OCI-LY7 (cell line): ENCODE results near the gene TNS1. TPM values are rescaled to one million over a fixed set of nuclear protein-coding genes. Genes with fewer than 3 reads are reported as not detected.

Source experiments
- BruUV-seq: library from RNA; stranded (reverse); fragments of 400-500 nt; replicated peaks from 2 replicates; lab custom pipeline; 2021; lab: Mats Ljungman, UMichigan
- CTCF ChIA-PET: fragments of 300-600 bp; sonication (Branson Sonifier 250); formaldehyde crosslinking; loops from one replicate; lab custom pipeline; 2022; ENCODE audit warnings: antibody characterized with exemption; ENCODE audit not compliant: unreplicated experiment; lab: Charles Lee
- POLR2A ChIA-PET: fragments of 300-600 bp; sonication (Branson Sonifier 250); formaldehyde crosslinking; loops from one replicate; lab custom pipeline; 2022; ENCODE audit warnings: antibody characterized with exemption; lab: Charles Lee
- DNase-seq: peaks from one replicate; pipeline ENCODE4 v3.0.0-alpha.2; 2015; ENCODE audit warnings: low spot score
- H2AFZ ChIP-seq: fragments of 200-600 bp; sonication (generic), shearing (Covaris generic); 2 replicates; pipeline ENCODE4 v1.6.1; 2014; ENCODE audit warnings: mild to moderate bottlenecking, antibody characterized with exemption, low read length, moderate library complexity
- H3K27ac ChIP-seq: fragments of 200-600 bp; sonication (generic); 2 replicates; pipeline ENCODE4 v1.5.1; 2014; ENCODE audit warnings: mixed run types, low read depth, mild to moderate bottlenecking, moderate library complexity, low read length, inconsistent platforms; ENCODE audit not compliant: poor library complexity, severe bottlenecking
- H3K36me3 ChIP-seq: fragments of 200-600 bp; sonication (generic); 2 replicates; pipeline ENCODE4 v1.6.1; 2014; ENCODE audit warnings: mild to moderate bottlenecking, antibody characterized with exemption, low read length, moderate library complexity, mixed read lengths; ENCODE audit not compliant: insufficient read depth
- H3K4me1 ChIP-seq: fragments of 200-600 bp; sonication (generic); 2 replicates; pipeline ENCODE4 v1.5.1; 2014; ENCODE audit warnings: mild to moderate bottlenecking, low read length; ENCODE audit not compliant: insufficient read depth, poor library complexity, severe bottlenecking
- H3K4me2 ChIP-seq: fragments of 200-600 bp; sonication (generic); 2 replicates; pipeline ENCODE4 v1.6.1; 2014; ENCODE audit warnings: mild to moderate bottlenecking, low read length
- H3K4me3 ChIP-seq: fragments of 200-600 bp; sonication (generic); 2 replicates; pipeline ENCODE4 v1.5.1; 2014; ENCODE audit warnings: mild to moderate bottlenecking, low read depth, low read length; ENCODE audit not compliant: poor library complexity, severe bottlenecking
- H3K79me2 ChIP-seq: fragments of 200-600 bp; sonication (generic); 2 replicates; pipeline ENCODE4 v1.6.1; 2016; ENCODE audit warnings: low read depth, mild to moderate bottlenecking, low read length, moderate library complexity, mixed read lengths; ENCODE audit not compliant: insufficient read depth
- H3K9me2 ChIP-seq: fragments of 200-600 bp; sonication (generic); 2 replicates; pipeline ENCODE4 v1.6.1; 2016; ENCODE audit warnings: mild to moderate bottlenecking, low read length, mixed read lengths; ENCODE audit not compliant: insufficient read depth
- H3K9me3 ChIP-seq: fragments of 200-600 bp; sonication (generic); 2 replicates; pipeline ENCODE4 v1.6.1; 2014; ENCODE audit warnings: mild to moderate bottlenecking, mixed run types, low read length, mixed read lengths
- H4K20me1 ChIP-seq: fragments of 200-600 bp; sonication (generic); 2 replicates; pipeline ENCODE4 v1.6.1; 2014; ENCODE audit warnings: mild to moderate bottlenecking, antibody characterized with exemption, low read length, moderate library complexity, mixed read lengths; ENCODE audit not compliant: insufficient read depth
- EZH2phosphoT487 ChIP-seq: fragments of 200-600 bp; sonication (generic); IDR thresholded peaks from 2 replicates; pipeline ENCODE4 v1.6.1; 2018; ENCODE audit warnings: low read depth, borderline replicate concordance, mild to moderate bottlenecking, mixed run types, antibody characterized with exemption, low read length, moderate library complexity, mixed read lengths
- intact Hi-C: fragments of 100-400 bp; cut with micrococcal nuclease; formaldehyde crosslinking; loops from one replicate; pipeline ENCODE4 v1.10.0; 2022; ENCODE audit not compliant: unreplicated experiment
- total RNA-seq, 2 experiments: library from RNA; depleted of rRNA in 1 of 2; stranded (reverse); fragments of >200 nt in 1 of 2; shearing (Covaris generic) in 1 of 2; gene quantifications; 2 replicates each; pipeline ENCODE4 v1.2.3, GENCODE V29; 2014 to 2022
- TF ChIP-seq, protein P1 (sequence below): fragments of 200-600 bp; sonication (generic); conservative IDR thresholded peaks from 2 replicates; pipeline ENCODE4 v1.5.1; 2014; ENCODE audit warnings: mild to moderate bottlenecking, antibody characterized with exemption, low read length, moderate library complexity, mixed read lengths

TNS1 gene
- total RNA-seq, 2 experiments from 2014 or later, result not detected

GRCh38 chr2:217880287-217880889, 122.4 kb downstream of the TNS1 start:
- Histone ChIP-seq H3K9me3 (no peaks in the 10 kb centered on the region), H3K27ac (no peak overlapping the region), H3K4me2 (no peak overlapping the region), H2AFZ (no peak overlapping the region), H3K9me2 (no peaks in the 10 kb centered on the region), H4K20me1 (no peaks in the 10 kb centered on the region), H3K36me3 (no peaks in the 10 kb centered on the region), H3K4me1 (no peaks in the 10 kb centered on the region), H3K79me2 (no peaks in the 10 kb centered on the region), H3K4me3 (no peak overlapping the region)
- ChIA-PET POLR2A (interaction anchor here (1.1 kb wide), 1 partner anchor 101 kb away, joined by 3 read pairs; no protein-coding TSS in a partner anchor), CTCF (interaction anchor here (1.0 kb wide), 1 partner anchor 37 kb away, joined by 3 read pairs; no protein-coding TSS in a partner anchor)
- BruUV-seq, result no TSS peak
- no peak for DNase-seq
- TF ChIP-seq, protein P1, sequence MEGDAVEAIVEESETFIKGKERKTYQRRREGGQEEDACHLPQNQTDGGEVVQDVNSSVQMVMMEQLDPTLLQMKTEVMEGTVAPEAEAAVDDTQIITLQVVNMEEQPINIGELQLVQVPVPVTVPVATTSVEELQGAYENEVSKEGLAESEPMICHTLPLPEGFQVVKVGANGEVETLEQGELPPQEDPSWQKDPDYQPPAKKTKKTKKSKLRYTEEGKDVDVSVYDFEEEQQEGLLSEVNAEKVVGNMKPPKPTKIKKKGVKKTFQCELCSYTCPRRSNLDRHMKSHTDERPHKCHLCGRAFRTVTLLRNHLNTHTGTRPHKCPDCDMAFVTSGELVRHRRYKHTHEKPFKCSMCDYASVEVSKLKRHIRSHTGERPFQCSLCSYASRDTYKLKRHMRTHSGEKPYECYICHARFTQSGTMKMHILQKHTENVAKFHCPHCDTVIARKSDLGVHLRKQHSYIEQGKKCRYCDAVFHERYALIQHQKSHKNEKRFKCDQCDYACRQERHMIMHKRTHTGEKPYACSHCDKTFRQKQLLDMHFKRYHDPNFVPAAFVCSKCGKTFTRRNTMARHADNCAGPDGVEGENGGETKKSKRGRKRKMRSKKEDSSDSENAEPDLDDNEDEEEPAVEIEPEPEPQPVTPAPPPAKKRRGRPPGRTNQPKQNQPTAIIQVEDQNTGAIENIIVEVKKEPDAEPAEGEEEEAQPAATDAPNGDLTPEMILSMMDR, result no peak
- no peak for TF ChIP-seq EZH2phosphoT487
- intact Hi-C loops, result no loop called here

DNA sequence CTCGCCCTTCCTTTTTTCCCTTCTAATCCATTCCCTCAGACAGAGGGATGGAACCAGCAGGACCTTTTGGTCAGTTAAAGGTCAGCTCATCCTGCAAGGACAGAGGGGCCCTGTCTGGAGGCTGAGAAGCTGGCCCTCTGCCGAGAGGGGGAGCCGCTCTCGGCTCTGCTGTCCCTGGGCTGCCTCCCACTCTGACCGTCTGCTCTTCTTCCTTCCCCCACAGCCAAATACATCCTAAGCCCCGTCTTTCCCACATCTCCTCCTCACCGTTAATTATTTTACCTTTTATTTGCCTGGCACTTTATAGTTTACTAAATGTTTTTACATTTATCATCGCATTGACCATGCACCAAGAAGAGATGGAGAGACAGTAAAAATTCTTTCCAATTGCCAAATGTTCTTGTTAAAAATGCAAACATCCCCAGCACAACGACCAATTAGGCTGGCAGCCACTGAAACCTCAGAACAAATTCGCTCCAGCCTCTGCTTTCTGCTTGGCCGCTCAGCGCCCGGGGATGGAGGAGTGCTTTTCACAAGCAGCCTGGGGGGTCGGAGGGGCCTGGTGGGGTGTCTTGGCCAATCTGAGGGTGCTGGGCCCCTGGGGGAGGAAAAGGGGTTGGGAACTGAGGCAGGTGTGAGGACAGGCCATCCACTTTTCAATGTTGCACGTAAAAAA, 123.7 kb downstream of the TNS1 start:
- no peaks in the 10 kb centered on the region for H3K9me2 ChIP-seq
- no TSS peak for BruUV-seq
- intact Hi-C loops, result no loop called here
- H3K4me1 ChIP-seq, result no peaks in the 10 kb centered on the region
- ChIA-PET CTCF (no interaction called here), POLR2A (interaction anchor here (0.7 kb wide), 1 partner anchor 86 kb away, joined by 3 read pairs; no protein-coding TSS in a partner anchor)
- H3K4me3 ChIP-seq, result no peak overlapping the region
- no peak overlapping the region for H2AFZ ChIP-seq
- no peak overlapping the region for H3K27ac ChIP-seq
- no peaks in the 10 kb centered on the region for H3K9me3 ChIP-seq
- H3K36me3 ChIP-seq, result no peaks in the 10 kb centered on the region
- TF ChIP-seq, protein P1, result no peak
- no peak for TF ChIP-seq EZH2phosphoT487
- no peaks in the 10 kb centered on the region for H4K20me1 ChIP-seq
- DNase-seq, result no peak
- H3K4me2 ChIP-seq, result no peak overlapping the region
- H3K79me2 ChIP-seq, result no peaks in the 10 kb centered on the region

DNA sequence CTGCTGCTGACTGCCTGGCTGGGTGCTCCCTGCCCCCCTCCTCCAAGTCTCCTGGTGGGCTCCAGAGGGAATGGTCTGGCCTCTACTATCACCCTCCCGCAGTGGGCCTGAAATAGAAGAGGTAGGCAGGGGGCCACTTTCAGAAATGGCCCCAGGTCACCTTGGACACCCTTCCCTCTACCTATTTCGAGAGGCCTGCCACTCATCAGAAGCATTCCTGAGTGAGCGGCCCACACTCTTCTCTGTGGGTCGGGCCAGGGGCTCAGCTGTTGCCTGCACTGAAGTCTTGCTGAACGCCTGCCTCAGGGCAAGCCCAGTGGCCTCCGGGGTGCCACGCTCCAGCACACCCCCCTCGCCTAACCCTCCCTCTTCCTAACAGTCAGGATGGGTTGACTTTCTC, 124.9 kb downstream of the TNS1 start:
- intact Hi-C loops, result no loop called here
- Histone ChIP-seq H3K4me1 (no peaks in the 10 kb centered on the region), H3K4me2 (no peak overlapping the region), H3K9me2 (no peaks in the 10 kb centered on the region), H3K79me2 (no peaks in the 10 kb centered on the region), H3K36me3 (no peaks in the 10 kb centered on the region), H4K20me1 (no peaks in the 10 kb centered on the region), H3K4me3 (no peak overlapping the region), H3K9me3 (no peaks in the 10 kb centered on the region), H2AFZ (no peak overlapping the region), H3K27ac (no peak overlapping the region)
- TF ChIP-seq, protein P1, result no peak
- no peak for TF ChIP-seq EZH2phosphoT487
- POLR2A ChIA-PET, result no interaction called here
- DNase-seq, result no peak
- CTCF ChIA-PET, result no interaction called here
- BruUV-seq, result no TSS peak
